ENCODE data around the gene TGFB1. TPM values are rescaled to one million over a fixed set of nuclear protein-coding genes. Genes with fewer than 3 reads are reported as not detected.
A peak's percentile ranks its signal among the peaks of the same experiment; 100 is the strongest.

TGFB1 gene
- total and polyA plus RNA-seq, 2 of the 13 experiments (the other 11 are each of a cell fraction or from before 2014, with no cell fraction given): 4.1 to 5.4 TPM

DNA sequence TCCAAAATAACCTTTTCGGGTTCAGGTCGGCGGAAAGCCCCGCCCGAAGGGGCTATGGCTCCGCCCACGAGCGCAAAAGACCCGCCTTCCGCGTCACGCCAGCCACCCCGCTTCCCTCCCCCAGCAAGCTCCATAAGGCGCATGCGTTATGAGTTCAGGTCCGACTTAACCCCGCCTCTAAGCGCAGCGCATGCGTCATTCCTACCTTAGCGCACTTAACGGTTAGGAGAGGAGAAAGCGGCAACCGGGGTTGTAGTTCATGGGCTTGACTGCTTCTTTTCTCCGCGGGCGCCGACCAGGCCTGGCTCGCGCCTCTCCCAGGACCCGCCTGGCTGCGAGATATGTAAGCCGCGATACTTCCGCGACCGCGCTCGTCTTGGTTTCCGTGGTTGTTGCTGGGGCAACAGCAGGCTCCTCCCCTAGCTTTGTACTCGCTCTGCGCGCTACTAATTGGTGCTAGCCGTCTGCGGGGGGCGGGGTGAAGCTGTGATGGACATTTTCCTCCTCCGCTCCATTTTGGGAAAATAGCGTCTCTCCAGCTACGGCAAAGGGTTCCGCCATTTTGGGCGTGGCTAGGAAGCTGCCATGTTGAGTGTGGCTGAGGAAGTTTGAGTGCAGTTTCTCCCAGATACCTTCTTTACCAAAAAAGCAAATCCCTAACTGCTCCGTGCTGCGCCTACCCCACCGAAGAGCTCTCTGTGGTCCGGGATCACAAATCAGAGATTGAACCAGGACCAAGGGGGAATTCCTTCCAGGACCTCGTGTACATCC is 10.2 kb upstream of the TGFB1 start, which contains the start of gene B9D2 (continued):
- TF ChIP-seq, protein P1, sequence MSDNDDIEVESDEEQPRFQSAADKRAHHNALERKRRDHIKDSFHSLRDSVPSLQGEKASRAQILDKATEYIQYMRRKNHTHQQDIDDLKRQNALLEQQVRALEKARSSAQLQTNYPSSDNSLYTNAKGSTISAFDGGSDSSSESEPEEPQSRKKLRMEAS (IDR thresholded peaks at IDR 0.05): peak; percentile 45; the same call in 1 of the 2 replicates
- TF ChIP-seq POLR2G (IDR thresholded peaks at IDR 0.05; ENCODE audit: low read depth, low read length) (peak; percentile 81), ZNF607 (CRISPR knock-in tag; IDR thresholded peaks at IDR 0.05; ENCODE audit: borderline replicate concordance) (0 out of 2 replicates have a peak, but pooled peaks have one; percentile 63), ZNF274 (CRISPR knock-in tag; IDR thresholded peaks at IDR 0.05) (peak; percentile 63; the same call in 1 of the 2 replicates), ARHGAP35 (CRISPR knock-in tag; IDR thresholded peaks at IDR 0.05; ENCODE audit: borderline replicate concordance) (no peak), FOXM1 (CRISPR knock-in tag; IDR thresholded peaks at IDR 0.05) (no peak), ZNF33B (CRISPR knock-in tag; IDR thresholded peaks at IDR 0.05) (peak; percentile 25; the same call in 1 of the 2 replicates), ZNF136 (CRISPR knock-in tag; IDR thresholded peaks at IDR 0.05; ENCODE audit: low read depth) (peak; percentile 67; the same call in 1 of the 2 replicates), REPIN1 (CRISPR knock-in tag; IDR thresholded peaks at IDR 0.05; ENCODE audit: borderline replicate concordance, low read depth) (no peak), HNF4A (CRISPR knock-in tag; IDR thresholded peaks at IDR 0.05) (no peak), ERF (CRISPR knock-in tag; IDR thresholded peaks at IDR 0.05) (peak; percentile 30; the same call in 1 of the 2 replicates), NFKB2 (CRISPR knock-in tag; IDR thresholded peaks at IDR 0.05; ENCODE audit: borderline replicate concordance) (peak; percentile 38; the same call in 1 of the 2 replicates)
- TF ChIP-seq, protein P2, sequence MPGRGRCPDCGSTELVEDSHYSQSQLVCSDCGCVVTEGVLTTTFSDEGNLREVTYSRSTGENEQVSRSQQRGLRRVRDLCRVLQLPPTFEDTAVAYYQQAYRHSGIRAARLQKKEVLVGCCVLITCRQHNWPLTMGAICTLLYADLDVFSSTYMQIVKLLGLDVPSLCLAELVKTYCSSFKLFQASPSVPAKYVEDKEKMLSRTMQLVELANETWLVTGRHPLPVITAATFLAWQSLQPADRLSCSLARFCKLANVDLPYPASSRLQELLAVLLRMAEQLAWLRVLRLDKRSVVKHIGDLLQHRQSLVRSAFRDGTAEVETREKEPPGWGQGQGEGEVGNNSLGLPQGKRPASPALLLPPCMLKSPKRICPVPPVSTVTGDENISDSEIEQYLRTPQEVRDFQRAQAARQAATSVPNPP (CRISPR knock-in tag; IDR thresholded peaks at IDR 0.05): no peak
- TF ChIP-seq, protein P3, sequence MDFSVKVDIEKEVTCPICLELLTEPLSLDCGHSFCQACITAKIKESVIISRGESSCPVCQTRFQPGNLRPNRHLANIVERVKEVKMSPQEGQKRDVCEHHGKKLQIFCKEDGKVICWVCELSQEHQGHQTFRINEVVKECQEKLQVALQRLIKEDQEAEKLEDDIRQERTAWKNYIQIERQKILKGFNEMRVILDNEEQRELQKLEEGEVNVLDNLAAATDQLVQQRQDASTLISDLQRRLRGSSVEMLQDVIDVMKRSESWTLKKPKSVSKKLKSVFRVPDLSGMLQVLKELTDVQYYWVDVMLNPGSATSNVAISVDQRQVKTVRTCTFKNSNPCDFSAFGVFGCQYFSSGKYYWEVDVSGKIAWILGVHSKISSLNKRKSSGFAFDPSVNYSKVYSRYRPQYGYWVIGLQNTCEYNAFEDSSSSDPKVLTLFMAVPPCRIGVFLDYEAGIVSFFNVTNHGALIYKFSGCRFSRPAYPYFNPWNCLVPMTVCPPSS (IDR thresholded peaks at IDR 0.05): no peak
- TF ChIP-seq, protein P4, sequence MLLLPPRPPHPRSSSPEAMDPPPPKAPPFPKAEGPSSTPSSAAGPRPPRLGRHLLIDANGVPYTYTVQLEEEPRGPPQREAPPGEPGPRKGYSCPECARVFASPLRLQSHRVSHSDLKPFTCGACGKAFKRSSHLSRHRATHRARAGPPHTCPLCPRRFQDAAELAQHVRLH (CRISPR knock-in tag; IDR thresholded peaks at IDR 0.05; ENCODE audit: borderline replicate concordance, low read depth): peak; percentile 47; the same call in 1 of the 2 replicates
- TF ChIP-seq, protein P5, sequence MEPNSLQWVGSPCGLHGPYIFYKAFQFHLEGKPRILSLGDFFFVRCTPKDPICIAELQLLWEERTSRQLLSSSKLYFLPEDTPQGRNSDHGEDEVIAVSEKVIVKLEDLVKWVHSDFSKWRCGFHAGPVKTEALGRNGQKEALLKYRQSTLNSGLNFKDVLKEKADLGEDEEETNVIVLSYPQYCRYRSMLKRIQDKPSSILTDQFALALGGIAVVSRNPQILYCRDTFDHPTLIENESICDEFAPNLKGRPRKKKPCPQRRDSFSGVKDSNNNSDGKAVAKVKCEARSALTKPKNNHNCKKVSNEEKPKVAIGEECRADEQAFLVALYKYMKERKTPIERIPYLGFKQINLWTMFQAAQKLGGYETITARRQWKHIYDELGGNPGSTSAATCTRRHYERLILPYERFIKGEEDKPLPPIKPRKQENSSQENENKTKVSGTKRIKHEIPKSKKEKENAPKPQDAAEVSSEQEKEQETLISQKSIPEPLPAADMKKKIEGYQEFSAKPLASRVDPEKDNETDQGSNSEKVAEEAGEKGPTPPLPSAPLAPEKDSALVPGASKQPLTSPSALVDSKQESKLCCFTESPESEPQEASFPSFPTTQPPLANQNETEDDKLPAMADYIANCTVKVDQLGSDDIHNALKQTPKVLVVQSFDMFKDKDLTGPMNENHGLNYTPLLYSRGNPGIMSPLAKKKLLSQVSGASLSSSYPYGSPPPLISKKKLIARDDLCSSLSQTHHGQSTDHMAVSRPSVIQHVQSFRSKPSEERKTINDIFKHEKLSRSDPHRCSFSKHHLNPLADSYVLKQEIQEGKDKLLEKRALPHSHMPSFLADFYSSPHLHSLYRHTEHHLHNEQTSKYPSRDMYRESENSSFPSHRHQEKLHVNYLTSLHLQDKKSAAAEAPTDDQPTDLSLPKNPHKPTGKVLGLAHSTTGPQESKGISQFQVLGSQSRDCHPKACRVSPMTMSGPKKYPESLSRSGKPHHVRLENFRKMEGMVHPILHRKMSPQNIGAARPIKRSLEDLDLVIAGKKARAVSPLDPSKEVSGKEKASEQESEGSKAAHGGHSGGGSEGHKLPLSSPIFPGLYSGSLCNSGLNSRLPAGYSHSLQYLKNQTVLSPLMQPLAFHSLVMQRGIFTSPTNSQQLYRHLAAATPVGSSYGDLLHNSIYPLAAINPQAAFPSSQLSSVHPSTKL (CRISPR knock-in tag; IDR thresholded peaks at IDR 0.05): peak; percentile 23; the same call in 1 of the 2 replicates
- TF ChIP-seq, protein P6, sequence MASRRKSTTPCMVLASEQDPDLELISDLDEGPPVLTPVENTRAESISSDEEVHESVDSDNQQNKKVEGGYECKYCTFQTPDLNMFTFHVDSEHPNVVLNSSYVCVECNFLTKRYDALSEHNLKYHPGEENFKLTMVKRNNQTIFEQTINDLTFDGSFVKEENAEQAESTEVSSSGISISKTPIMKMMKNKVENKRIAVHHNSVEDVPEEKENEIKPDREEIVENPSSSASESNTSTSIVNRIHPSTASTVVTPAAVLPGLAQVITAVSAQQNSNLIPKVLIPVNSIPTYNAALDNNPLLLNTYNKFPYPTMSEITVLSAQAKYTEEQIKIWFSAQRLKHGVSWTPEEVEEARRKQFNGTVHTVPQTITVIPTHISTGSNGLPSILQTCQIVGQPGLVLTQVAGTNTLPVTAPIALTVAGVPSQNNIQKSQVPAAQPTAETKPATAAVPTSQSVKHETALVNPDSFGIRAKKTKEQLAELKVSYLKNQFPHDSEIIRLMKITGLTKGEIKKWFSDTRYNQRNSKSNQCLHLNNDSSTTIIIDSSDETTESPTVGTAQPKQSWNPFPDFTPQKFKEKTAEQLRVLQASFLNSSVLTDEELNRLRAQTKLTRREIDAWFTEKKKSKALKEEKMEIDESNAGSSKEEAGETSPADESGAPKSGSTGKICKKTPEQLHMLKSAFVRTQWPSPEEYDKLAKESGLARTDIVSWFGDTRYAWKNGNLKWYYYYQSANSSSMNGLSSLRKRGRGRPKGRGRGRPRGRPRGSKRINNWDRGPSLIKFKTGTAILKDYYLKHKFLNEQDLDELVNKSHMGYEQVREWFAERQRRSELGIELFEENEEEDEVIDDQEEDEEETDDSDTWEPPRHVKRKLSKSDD (CRISPR knock-in tag; IDR thresholded peaks at IDR 0.05; ENCODE audit: low read depth): peak; percentile 100

Data from HepG2 (cell line).